CD1c-positive myeloid dendritic cell (primary cell): ENCODE results near the gene CUEDC2.

Source experiments
- DNase-seq: peaks from one replicate; pipeline ENCODE4 v3.0.0-alpha.2; 2016; ENCODE audit errors: extremely low spot score

CUEDC2 gene

GRCh38 chr10:102409604-102410428 lies 22.6 kb downstream of the CUEDC2 start:
- no peak for DNase-seq

- peak; percentile 65 for DNase-seq
Observed at GRCh38 chr10:102408728-102409603, 23.4 kb downstream of the CUEDC2 start.

DNA sequence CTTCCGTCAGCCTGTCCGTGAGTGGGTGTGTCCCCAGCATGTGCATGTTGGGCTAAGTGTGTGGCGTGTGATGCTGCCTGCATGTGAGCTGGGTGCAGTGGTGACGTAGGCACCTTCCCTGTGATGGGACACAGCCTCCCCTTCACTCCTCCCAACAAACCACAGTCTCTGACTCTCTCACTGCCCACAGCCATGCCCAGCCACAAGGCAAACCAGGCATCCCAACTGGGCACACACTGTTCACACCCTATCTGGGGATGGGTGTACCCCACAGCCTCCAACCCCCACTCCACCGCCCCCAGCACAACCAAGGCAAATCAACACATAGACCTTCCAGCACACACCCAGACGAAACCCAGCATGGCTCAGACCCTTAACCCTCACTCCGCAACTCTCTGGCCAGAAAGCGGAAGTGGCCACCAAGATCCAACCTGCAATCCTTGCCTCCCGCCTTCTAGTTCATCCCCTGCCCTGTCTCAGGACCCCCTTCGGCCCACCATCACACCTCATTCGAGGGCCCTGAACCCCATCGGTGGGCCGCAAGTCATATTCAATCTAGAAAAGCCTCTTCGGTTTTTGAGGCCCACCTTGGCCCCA lies 24.1 kb downstream of the CUEDC2 start:
- no peak for DNase-seq

- no peak for DNase-seq
Observed at GRCh38 chr10:102407425-102408130, 24.8 kb downstream of the CUEDC2 start.

GRCh38 chr10:102406815-102407214 lies 25.6 kb downstream of the CUEDC2 start:
- peak; percentile 26 for DNase-seq

- DNase-seq, result no peak
Observed at GRCh38 chr10:102405632-102406031, 26.7 kb downstream of the CUEDC2 start.

- no peak for DNase-seq
Observed at GRCh38 chr10:102405108-102405571, 27.2 kb downstream of the CUEDC2 start.

GRCh38 chr10:102404361-102405107 lies 27.8 kb downstream of the CUEDC2 start:
- DNase-seq, result no peak

- no peak for DNase-seq
Observed at GRCh38 chr10:102403115-102403514, 29.3 kb downstream of the CUEDC2 start.

GRCh38 chr10:102402512-102402896 lies 29.9 kb downstream of the CUEDC2 start:
- no peak for DNase-seq

GRCh38 chr10:102401735-102402511 lies 30.5 kb downstream of the CUEDC2 start:
- DNase-seq, result no peak

GRCh38 chr10:102401342-102401654 lies 31.1 kb downstream of the CUEDC2 start:
- DNase-seq, result no peak

DNA sequence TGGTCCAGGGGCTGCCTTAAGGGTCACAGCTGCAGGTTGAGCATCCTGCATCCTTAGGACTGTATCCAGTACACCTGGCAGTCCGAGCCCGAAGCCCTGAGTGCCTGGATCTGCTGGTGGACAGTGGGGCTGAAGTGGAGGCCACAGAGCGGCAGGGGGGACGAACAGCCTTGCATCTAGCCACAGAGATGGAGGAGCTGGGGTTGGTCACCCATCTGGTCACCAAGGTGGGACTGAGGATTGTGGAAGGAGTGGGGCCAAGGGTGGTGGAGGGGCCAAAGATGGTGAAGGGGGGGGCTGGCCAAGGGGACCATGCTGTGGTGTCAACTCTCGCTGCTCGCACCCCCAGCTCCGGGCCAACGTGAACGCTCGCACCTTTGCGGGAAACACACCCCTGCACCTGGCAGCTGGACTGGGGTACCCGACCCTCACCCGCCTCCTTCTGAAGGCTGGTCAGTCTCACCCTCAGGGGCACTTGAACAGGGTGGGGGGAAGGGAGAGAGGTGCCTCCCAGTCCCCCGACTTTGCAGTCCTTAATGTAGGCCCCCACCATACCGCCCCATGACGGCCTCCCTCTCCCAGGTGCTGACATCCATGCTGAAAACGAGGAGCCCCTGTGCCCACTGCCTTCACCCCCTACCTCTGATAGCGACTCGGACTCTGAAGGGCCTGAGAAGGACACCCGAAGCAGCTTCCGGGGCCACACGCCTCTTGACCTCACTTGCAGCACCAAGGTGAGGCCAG lies 31.6 kb downstream of the CUEDC2 start:
- DNase-seq, result no peak

DNA sequence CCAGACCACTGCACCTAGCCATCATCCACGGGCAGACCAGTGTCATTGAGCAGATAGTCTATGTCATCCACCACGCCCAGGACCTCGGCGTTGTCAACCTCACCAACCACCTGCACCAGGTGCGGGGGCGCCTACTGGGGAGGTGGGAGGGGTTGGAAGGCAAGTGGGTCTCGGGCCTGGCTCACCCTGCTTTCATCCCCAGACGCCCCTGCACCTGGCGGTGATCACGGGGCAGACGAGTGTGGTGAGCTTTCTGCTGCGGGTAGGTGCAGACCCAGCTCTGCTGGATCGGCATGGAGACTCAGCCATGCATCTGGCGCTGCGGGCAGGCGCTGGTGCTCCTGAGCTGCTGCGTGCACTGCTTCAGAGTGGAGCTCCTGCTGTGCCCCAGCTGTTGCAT lies 32.3 kb downstream of the CUEDC2 start:
- DNase-seq, result no peak

DNA sequence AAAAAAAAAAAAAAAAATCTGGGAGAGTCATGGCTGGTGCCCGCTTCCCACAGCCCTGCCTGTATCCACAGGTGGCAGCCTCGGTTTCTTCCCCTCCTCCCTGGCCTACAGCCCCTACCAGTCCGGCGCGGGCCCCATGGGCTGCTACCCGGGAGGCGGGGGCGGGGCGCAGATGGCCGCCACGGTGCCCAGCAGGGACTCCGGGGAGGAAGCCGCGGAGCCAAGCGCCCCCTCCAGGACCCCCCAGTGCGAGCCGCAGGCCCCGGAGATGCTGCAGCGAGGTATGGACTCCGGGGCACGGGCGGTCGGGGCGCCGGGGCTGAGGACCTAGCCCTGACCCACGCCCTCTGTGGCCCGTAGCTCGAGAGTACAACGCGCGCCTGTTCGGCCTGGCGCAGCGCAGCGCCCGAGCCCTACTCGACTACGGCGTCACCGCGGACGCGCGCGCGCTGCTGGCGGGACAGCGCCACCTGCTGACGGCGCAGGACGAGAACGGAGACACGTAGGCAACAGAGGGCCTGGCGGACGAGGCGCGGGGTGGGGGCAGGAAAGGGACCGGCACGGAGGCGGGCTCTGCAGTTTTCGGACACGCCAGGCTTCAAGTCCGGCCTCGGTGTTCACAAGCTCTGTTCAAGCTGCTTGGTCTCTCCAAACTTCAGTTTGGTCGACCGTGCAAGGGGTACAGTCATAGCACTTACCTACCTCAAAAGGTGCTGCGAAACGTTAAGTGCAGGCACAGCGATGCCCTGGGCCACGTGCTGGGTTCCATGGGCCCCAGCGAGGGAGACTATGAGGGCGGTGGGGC lies 33.0 kb downstream of the CUEDC2 start:
- peak; percentile 94 for DNase-seq

DNA sequence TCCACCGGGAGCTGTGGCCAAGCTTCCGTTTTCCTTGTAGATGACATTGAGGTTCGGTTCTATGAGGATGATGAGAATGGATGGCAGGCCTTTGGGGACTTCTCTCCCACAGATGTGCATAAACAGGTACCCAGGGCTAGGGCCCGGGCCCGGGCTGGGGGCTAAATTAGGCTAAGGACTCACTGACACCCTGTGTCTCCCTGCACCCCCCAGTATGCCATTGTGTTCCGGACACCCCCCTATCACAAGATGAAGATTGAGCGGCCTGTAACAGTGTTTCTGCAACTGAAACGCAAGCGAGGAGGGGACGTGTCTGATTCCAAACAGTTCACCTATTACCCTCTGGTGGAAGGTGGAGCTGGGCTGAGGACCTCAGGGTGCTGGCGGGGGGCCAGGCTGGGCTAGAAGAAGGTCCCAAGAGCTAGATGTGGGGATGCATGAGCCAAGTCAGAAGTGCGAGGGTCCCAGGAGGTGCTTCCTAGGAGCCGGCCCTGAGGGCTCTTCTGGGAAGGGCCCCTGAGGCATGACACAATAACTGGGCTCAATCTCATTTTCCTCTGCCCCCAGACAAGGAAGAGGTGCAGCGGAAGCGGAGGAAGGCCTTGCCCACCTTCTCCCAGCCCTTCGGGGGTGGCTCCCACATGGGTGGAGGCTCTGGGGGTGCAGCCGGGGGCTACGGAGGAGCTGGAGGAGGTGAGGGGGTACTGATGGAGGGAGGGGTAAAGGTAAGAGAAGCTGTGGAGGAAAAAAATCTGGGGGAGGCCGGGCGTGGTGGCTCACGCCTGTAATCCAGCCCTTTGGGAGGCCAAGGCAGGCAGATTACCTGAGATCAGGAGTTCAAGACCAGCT lies 34.0 kb downstream of the CUEDC2 start:
- no peak for DNase-seq

GRCh38 chr10:102397222-102398171 lies 34.9 kb downstream of the CUEDC2 start:
- no peak for DNase-seq
